ENCODE results near the gene COL6A1.

The COL6A1 gene

DNA sequence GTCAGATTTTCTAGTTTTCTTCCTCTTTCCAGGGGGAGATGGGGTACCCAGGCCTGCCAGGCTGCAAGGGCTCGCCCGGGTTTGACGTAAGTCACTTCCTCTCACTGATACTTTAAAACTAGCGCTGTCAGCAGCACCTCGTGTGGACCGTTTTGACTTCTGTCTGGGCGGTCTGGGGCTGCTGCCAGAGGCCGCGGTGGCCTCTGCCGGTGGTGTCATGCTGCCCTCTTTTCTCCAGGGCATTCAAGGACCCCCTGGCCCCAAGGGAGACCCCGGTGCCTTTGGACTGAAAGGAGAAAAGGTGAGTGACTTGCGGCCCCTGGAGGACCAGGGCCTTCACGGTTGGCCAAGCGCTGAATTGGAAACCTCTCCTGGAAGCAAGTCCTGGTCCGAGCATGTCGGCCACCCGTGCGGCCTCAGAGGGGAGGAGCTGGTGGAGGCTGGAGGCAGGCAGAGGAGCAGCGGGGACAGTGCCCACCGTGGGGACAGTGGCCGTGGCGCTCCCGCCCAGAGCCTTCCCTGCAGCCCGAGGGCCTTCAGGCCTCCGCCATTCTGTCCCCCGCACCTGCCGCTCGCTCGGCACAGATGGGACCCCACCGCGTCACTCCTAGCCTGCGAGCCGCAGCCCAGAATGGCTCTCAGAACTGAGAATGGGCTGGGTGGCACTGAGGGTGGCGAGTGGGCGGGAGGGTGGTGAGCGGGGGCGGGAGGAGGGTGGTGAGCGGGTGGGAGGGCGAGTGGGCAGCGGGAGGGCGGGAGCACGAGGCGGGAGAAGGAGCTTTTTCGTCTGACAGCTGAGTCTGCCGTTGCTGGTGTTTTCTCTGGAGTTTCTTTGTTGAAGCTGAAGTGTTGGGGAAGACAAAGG lies 9.4 kb downstream of the COL6A1 start:
- Histone ChIP-seq H3K4me1 (no peaks in the 10 kb centered on the region; the same call in 1 of the 2 replicates), H3K4me3 (ENCODE audit: low read depth, low read length) (no peak overlapping the region), H3K9me3 (no peaks in the 10 kb centered on the region), H3K27me3 (no peaks in the 10 kb centered on the region), H3K36me3 (no peaks in the 10 kb centered on the region)
- peak; percentile 7 for DNase-seq
- TF ChIP-seq, protein P1, sequence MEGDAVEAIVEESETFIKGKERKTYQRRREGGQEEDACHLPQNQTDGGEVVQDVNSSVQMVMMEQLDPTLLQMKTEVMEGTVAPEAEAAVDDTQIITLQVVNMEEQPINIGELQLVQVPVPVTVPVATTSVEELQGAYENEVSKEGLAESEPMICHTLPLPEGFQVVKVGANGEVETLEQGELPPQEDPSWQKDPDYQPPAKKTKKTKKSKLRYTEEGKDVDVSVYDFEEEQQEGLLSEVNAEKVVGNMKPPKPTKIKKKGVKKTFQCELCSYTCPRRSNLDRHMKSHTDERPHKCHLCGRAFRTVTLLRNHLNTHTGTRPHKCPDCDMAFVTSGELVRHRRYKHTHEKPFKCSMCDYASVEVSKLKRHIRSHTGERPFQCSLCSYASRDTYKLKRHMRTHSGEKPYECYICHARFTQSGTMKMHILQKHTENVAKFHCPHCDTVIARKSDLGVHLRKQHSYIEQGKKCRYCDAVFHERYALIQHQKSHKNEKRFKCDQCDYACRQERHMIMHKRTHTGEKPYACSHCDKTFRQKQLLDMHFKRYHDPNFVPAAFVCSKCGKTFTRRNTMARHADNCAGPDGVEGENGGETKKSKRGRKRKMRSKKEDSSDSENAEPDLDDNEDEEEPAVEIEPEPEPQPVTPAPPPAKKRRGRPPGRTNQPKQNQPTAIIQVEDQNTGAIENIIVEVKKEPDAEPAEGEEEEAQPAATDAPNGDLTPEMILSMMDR (IDR thresholded peaks at IDR 0.05; ENCODE audit: low read depth, low read length), result no peak

GRCh38 chr21:45991606-45992300 lies 10.2 kb downstream of the COL6A1 start:
- Histone ChIP-seq H3K36me3 (no peaks in the 10 kb centered on the region), H3K9me3 (no peaks in the 10 kb centered on the region), H3K27me3 (no peaks in the 10 kb centered on the region), H3K4me1 (no peaks in the 10 kb centered on the region; the same call in 1 of the 2 replicates), H3K4me3 (ENCODE audit: low read depth, low read length) (no peak overlapping the region)
- DNase-seq, result no peak
- TF ChIP-seq, protein P1 (IDR thresholded peaks at IDR 0.05; ENCODE audit: low read depth, low read length), result no peak

DNA sequence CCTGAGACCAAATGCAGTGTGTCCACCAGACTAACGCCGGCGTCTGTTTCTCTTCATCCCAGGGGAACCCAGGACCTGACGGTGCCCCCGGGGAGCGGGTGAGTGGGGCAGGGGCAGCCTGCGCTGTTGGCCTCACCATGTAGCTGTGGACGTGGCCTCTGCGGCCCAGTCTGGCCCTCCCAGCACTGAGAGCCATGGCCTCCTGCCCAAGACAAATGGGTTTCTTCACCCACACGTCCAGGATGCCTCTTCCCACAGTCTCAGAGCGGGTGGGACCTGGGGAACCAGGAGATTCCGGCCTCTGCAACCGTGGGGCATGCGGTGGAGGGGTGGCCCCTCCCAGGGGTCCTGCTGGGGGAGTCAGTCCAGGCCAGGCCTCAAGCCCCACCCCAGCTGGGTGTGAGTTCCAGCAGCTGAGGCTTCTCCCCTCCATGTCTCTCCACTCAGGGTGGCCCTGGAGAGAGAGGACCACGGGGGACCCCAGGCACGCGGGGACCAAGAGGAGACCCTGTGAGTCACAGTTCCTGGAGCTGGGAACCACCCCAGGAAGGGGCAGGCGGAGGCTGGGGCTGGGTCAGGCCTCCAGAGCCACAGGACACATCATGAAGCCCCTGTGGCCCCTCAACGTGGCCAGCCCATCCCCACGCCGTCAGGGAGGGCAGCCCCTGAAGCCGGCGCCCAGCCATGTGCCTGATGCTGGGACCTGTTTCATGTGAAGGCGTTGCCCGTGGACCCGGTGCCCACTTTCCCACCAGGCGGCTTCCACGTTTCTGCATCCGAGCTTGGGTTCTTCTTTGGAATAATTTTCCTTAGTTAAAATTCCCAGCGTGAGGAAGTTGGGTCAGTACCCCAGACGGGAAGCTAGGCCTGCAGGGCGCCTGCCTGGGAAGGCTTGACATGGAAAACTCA lies 11.0 kb downstream of the COL6A1 start:
- H3K4me1 ChIP-seq, result no peaks in the 10 kb centered on the region; the same call in 1 of the 2 replicates
- H3K4me3 ChIP-seq (ENCODE audit: low read depth, low read length), result no peak overlapping the region
- no peaks in the 10 kb centered on the region for H3K27me3 ChIP-seq
- no peaks in the 10 kb centered on the region for H3K36me3 ChIP-seq
- no peaks in the 10 kb centered on the region for H3K9me3 ChIP-seq
- peak; percentile 23 for DNase-seq
- TF ChIP-seq, protein P1 (IDR thresholded peaks at IDR 0.05; ENCODE audit: low read depth, low read length), result no peak

- Histone ChIP-seq H3K27me3 (no peaks in the 10 kb centered on the region), H3K4me1 (no peaks in the 10 kb centered on the region; the same call in 1 of the 2 replicates), H3K4me3 (ENCODE audit: low read depth, low read length) (no peak overlapping the region), H3K36me3 (no peaks in the 10 kb centered on the region), H3K9me3 (no peaks in the 10 kb centered on the region)
- TF ChIP-seq, protein P1 (IDR thresholded peaks at IDR 0.05; ENCODE audit: low read depth, low read length), result no peak
- peak; percentile 12 for DNase-seq
Observed at GRCh38 chr21:45993210-45994085, 11.9 kb downstream of the COL6A1 start.

GRCh38 chr21:45994086-45994661 lies 12.6 kb downstream of the COL6A1 start:
- Histone ChIP-seq H3K4me1 (no peaks in the 10 kb centered on the region; the same call in 1 of the 2 replicates), H3K9me3 (no peaks in the 10 kb centered on the region), H3K27me3 (no peaks in the 10 kb centered on the region), H3K36me3 (no peaks in the 10 kb centered on the region), H3K4me3 (ENCODE audit: low read depth, low read length) (no peak overlapping the region)
- TF ChIP-seq, protein P1 (IDR thresholded peaks at IDR 0.05; ENCODE audit: low read depth, low read length), result no peak
- DNase-seq, result peak; percentile 8
